Measurements from ENCODE around the gene SNX9.
"Not testable (repeated sequence)": the region's sequence is repeated elsewhere in the genome, so short reads cannot be mapped to it uniquely, and the experiment has no call there.

SNX9 gene

DNA sequence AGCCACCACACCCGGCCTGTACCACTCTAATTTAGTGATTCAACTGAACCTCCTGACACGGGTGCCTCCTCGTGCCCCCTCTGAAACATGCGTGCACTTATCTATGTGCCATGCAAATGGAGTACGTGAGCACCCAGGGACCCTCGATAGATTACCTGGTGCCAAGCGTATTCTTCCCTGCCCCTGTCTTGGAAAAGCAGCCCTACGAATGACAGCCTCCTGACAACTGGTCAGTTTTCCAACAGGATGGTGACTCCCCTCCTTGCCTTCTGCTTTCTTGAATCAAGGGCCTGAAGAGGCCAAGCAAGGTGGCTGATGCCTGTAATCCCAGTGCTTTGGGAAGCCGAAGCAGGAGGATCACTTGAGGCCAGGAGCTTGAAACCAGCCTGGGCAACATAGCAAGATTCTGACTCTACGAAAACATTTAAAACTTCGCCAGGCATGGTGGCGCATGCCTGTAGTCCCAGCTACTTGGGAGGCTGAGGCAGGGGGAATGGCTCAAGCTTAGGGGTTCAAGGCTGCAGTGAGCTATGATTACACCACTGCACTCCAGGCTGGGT is 133.2 kb downstream of the SNX9 start:
- DNase-seq, result no peak

DNA sequence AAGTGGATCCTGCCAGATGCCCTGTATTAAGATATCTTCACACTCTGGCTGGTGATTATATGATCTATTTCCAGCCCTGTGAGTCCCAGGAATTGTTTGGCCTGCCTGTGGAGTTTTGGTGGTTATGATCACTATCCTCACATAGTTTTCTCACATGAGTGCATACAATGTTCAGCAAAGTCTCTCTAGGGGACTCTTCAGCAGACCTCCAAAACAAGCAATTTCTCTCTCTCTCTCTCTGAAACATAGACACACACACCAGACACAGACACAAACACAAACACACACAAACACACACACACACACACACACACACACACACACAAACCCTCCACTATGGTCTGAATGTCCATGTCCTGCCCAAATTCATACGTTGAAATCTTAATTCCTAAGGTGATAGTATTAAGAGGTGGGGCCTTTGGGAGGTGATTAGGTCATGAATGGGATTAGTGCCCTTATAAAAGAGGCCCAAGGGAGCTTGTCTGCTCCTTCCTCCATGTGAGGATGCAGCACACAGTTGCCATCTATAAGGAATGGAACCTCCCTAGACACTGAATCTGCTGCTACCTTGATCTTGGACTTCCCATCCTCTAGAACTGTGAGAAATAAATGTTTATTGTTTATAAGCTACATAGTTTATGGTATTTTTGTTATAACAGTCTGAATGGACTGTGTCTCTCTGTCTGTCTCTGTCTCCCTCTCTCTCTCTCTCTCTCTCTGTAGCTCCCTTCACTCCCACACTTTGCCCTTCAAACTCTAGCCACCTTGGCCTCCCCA is 136.6 kb downstream of the SNX9 start:
- no peak for DNase-seq

DNA sequence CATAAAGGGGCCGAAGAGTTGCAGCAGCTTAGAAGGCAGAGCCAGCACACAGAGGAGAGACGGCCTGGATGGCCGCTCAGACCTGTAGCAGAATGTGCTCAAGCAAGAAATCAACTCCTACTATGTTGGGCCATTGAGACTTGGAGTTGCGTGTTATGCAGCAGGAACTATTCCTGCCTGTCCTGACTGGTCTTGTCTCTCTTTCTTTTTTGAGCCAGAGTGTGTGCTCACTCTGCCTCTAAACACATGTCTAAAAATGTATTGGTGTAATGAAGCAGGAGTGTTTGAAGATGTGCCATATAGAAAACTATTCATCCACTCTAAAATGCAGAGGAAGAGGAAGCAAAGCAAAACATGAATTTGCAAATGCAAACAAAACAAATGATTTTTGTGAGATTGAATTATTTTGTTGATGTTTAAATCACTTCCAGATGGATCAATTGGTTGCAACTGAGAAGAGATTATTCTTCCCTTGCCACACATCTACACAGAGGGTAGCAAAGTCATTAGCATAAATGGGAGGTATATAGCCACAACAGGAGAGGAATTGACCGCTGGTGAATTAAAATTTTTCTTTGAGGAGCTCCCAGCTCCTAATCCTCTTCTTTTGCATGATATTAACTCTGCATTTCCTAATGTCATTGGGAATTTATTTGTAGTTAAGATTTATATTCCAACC is 138.2 kb downstream of the SNX9 start:
- DNase-seq, result no peak

DNA sequence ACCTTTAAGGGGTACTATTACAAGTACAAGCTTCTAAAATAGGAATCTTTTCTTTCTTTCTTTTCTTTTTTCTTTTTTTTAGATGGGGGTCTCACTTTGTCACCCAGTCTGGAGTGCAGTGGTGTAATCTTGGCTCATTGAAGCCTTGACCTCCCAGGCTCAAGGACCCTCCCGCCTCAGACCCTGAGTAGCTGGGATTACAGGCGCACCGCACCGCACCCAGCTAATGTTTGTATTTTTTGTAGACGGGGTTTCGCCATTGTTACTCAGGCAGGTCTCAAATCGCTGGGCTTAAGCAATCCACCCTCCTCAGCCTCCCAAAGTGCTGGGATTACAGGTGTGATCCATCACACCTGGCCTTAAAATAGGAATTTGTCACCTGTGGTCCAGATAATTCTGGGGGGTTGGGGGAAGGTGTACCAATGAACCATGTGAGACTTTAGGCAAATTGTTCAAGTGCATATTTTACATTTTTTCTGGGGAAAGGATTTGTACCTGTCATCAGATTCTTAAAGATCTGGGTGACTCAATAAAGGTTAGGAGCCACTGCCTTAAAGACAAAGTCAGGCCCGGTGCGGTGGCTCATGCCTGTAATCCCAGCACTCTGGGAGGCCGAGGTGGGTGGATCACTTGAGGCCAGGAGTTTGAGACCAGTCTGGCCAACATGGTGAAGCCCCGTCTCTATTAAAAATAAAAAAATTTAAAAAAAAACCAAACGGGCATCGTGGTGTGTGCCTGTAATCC is 139.0 kb downstream of the SNX9 start:
- no peak for DNase-seq

GRCh38 chr6:157962601-157963302 is 139.7 kb downstream of the SNX9 start:
- no peak for DNase-seq

DNA sequence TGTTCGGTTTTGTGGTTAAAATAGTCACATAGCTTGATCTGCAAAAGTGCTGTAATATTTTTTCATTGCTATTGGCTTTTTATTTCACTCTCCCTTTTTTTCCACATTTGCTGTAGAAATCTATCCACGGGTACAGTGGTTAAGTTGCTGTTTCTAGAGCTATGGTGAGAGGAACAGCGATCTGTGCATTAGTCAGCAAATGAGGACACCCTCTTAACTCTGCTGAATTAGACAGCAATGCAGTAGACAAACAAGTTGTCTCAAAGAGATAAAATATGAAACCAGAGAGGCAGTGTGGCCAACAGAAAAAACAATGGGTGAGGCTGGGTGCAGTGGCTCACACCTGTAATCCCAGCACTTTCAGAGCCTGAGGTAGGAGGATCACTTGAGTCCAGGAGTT is 141.1 kb downstream of the SNX9 start:
- no peak for DNase-seq

DNA sequence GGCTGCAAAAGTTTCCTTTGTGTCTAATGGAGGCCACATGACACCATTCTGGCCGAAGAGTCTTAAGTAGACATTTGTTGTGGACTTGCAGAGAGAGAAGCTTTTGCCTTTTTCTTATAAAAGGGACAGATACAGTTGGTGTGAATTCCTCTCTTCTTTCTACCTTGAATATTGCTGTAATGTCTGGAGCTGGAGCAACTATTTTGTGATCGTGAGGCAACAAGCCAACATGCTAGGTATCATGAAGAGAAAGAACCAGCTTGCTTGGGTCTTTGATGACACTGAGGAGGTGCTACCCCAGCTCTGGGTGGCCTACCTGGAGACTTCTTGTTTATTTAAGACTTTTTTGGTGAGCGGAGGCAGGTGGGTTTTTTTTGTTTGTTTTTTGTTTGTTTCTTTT is 142.3 kb downstream of the SNX9 start:
- no peak for DNase-seq

- no peak for DNase-seq
These were observed 143.5 kb downstream of the SNX9 start for GRCh38 chr6:157966589-157966977.

- DNase-seq, result no peak
These were observed 144.0 kb downstream of the SNX9 start for GRCh38 chr6:157967020-157967419.

DNA sequence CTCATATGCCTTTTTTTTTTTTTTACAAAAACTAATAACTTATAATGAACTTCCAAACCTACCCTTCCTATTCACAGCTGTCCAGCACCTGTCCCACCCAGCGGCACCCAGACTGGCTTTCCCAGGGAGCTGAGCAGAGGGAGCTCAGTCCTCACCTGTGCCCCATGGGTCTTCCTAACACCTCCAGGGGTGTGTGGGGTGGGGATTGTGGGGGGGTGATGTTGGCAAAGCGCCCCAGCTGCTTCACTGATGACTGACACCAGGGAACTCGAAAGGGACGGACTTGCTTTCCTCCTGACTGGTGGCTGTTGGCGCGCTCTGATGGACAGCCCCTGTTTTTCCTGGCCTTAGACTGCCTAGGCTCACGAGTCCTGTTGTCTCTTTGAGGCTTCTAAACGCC is 144.4 kb downstream of the SNX9 start:
- no peak for DNase-seq

DNA sequence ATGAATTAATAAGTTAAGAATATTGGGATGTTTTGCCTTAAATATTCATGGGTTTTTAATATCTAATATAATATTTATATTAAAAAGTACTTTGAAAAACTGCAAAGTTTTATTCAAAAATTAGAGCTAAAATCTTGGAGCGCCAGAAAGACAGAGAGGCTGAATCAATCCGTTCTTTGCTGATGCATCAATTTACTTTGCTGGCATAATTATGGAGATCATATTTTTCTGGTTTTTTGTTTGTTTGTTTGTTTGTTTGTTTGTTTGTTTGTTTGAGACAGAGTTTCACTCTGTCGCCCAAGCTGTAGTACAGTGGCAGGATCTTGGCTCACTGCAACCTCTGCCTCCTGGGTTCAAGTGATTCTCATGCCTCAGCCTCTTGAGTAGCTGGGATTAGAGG is 149.1 kb downstream of the SNX9 start:
- not testable (repeated sequence) for DNase-seq

GRCh38 chr6:157974341-157974894 is 151.4 kb downstream of the SNX9 start:
- no peak for DNase-seq

- DNase-seq, result no peak
These were observed 151.9 kb downstream of the SNX9 start for GRCh38 chr6:157974967-157975366.

DNA sequence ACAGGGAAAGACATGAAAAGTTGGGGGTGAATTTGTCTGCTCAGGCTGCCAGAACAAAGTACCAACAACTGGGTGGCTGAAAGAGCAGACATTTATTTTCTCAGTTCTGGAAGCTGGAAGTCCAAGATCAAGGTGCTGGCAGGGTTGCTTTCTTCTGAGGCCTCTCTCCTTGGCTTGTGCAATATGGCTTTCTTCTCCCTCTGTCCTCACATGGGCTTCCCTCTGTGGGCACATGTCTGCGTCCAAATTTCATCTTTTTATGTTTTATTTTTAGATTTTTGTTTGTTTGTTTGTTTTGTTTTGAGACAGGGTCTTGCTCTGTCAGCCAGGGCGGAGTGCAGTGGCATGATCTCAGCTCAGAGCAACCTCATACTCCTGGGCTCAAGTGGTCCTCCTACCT is 152.4 kb downstream of the SNX9 start:
- no peak for DNase-seq

- no peak for DNase-seq
These were observed 153.5 kb downstream of the SNX9 start for GRCh38 chr6:157976345-157977175.

DNA sequence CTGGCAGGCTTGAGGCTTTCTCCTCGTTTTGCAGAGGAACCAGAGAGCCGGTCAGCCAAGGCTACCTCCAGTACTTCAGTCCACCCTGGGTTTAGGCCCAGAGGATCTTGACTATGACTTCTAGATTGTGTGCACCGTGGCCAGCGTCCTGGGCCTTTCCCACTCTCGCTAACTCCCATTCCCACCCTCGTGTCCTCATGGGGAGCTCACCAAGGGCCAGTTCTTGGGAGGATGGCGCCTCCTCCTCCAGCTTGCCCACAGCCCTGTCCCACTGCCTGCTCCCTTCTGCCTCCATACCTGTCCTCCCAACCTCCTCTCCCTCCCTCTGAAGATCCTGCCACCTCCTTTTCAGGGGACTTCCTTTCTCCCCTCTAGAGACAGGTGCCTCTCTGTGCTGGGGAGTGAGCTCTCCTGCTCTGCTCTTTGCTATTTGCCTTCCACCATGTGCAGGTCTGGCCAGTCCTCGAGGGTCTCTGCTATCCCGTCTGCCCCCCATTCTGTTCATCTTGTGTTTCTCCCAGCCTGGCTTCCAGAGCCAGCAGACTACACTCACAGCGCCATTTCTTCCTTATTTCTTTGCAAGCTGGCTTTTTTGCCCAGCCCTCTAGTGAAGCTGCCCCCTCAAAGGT is 154.2 kb downstream of the SNX9 start:
- DNase-seq, result no peak

DNA sequence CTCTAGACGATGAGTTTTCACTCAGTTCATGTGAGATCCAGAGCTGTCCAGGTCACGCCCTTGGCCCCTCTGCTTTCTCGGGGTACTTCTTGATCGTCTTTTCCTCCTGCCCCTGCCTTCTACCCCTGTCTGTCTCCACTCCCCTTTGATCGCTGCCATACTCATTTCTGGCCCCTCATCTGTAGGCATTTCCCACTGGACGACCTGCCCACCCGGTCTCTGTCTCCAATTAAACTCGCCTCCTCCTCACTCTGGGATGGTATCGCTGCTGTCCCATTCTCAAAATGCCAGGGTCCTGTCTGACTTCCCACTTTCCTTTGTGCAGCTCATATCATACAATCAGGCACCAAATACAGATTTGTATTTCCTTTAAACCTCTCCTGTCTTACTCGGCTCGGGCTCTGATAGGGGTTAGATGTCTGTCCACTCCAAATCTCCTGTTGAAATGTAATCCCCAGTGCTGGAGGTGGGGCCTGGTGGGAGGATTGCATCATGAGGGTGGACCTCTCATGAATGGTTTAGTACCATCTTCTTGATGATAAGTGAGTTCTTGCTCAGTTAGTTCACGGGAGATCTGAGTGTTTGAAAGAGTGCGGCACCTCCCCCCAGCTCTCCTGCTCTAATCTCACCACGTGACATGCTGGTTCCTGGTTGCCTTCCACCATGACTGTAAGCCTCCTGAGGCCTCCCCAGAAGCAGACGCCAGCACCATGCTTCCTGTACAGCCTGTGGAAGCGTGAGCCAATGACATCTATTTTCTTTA is 155.2 kb downstream of the SNX9 start:
- DNase-seq, result no peak

GRCh38 chr6:157980288-157981131 is 157.5 kb downstream of the SNX9 start:
- DNase-seq, result no peak

GRCh38 chr6:157981132-157981394 is 158.0 kb downstream of the SNX9 start:
- DNase-seq, result no peak

Data from activated CD4-positive, alpha-beta T cell treated with anti-CD3 and anti-CD28 coated beads for 1 hour (primary cell).